Measurements from ENCODE around the gene VWC2L. TPM values are rescaled to one million over a fixed set of nuclear protein-coding genes. Genes with fewer than 3 reads are reported as not detected.

VWC2L gene
- total RNA-seq (2022; extraction: Qiagen RNA extraction): not detected in 5 replicates

DNA sequence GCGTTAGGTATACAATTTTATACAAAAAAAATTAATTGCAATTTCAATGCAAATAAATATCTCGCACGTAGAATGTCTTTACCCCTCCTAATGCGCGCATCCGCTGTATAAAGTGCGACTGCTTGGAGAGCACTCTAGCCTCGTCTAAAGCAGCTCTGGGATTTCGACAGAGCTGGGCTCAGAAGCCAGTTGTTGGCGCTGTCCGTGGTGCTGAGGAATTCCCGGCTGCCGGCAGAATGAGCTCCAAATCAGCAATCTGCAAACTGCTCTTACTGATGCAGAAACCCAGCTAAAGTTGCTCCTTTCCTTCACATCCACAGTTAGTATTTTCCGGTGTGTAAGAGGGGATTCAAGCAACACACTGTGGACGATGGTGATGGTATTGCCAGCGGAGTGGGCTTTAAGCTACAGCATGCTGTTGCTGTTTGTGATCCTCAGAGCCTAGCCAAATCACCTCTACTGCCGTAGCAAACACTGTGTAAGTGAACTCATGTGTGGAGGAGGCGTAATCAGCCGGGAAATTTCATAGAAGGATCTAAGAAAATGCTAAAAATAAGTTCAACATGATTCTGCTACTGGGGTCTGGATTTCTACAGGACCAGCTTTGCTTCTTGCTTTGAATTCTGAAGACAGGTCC, at the start of gene VWC2L:
Gene VWC2L (plus strand): TSS at position 137 of the 637 bp plus-strand sequence. CDS start 3,140 bp downstream, outside the sequence.

All from A549 treated with AZD2906 at 1 μM for 4 hours (cell line).